Keratinocyte (primary cell): ENCODE results near the gene ITGAD. TPM values are rescaled to one million over a fixed set of nuclear protein-coding genes. Genes with fewer than 3 reads are reported as not detected.

Experiments used
- DNase-seq: peaks from one replicate; pipeline ENCODE4 v3.0.0-alpha.2; 2011; ENCODE audit warnings: low read depth, missing footprints, low spot score
- FAIRE-seq: peaks from 2 replicates; lab custom pipeline; 2011; peaks lifted over from hg19 to GRCh38; lab: Jason Lieb, UNC
- H2AFZ ChIP-seq: 2 replicates; pipeline ENCODE4 v1.6.0; 2012; ENCODE audit warnings: low read length, control low read depth, inconsistent platforms; ENCODE audit not compliant: control insufficient read depth
- H3K27ac ChIP-seq: 2 replicates; pipeline ENCODE4 v1.5.1; 2011; ENCODE audit warnings: low read length; ENCODE audit not compliant: control insufficient read depth, insufficient read depth
- H3K27me3 ChIP-seq: 3 replicates; pipeline ENCODE4 v1.6.0; 2011; ENCODE audit warnings: low read length; ENCODE audit not compliant: control insufficient read depth, insufficient read depth; ENCODE audit errors: extremely low read depth
- H3K36me3 ChIP-seq, 2 experiments: 2 replicates in 1 of 2; 3 replicates in 1 of 2; pipeline ENCODE4 v1.5.1; 2011; ENCODE audit warnings: low read length in 2 of 2, mild to moderate bottlenecking in 1 of 2; ENCODE audit not compliant: control insufficient read depth in 2 of 2, insufficient read depth in 2 of 2; ENCODE audit errors: extremely low read depth in 1 of 2
- H3K4me1 ChIP-seq: 3 replicates; pipeline ENCODE4 v1.5.1; 2011; ENCODE audit warnings: low read length; ENCODE audit not compliant: control insufficient read depth, insufficient read depth; ENCODE audit errors: extremely low read depth
- H3K4me2 ChIP-seq: 3 replicates; pipeline ENCODE4 v1.6.0; 2011; ENCODE audit warnings: low read depth, low read length; ENCODE audit not compliant: control insufficient read depth, insufficient read depth; ENCODE audit errors: extremely low read depth
- H3K4me3 ChIP-seq, 3 experiments: fragments of 200-600 bp in 1 of 3; sonication (generic) in 1 of 3; 2 replicates in 2 of 3; 3 replicates in 1 of 3; pipeline ENCODE4 v1.5.1; 2011 to 2016; ENCODE audit warnings: low read length in 3 of 3, mild to moderate bottlenecking in 3 of 3, control low read depth in 2 of 3, inconsistent platforms in 1 of 3, low read depth in 1 of 3, mixed read lengths in 1 of 3, mixed run types in 1 of 3, moderate library complexity in 1 of 3; ENCODE audit not compliant: control insufficient read depth in 2 of 3, insufficient read depth in 2 of 3; ENCODE audit errors: extremely low read depth in 1 of 3
- H3K79me2 ChIP-seq: 2 replicates; pipeline ENCODE4 v1.6.0; 2012; ENCODE audit warnings: low read length; ENCODE audit not compliant: control insufficient read depth, insufficient read depth
- H3K9ac ChIP-seq: 3 replicates; pipeline ENCODE4 v1.6.0; 2011; ENCODE audit warnings: low read length; ENCODE audit not compliant: control insufficient read depth, insufficient read depth; ENCODE audit errors: extremely low read depth
- H3K9me1 ChIP-seq: 3 replicates; pipeline ENCODE4 v1.6.0; 2011; ENCODE audit warnings: low read length; ENCODE audit not compliant: control insufficient read depth, insufficient read depth; ENCODE audit errors: extremely low read depth
- H3K9me3 ChIP-seq: 2 replicates; pipeline ENCODE4 v1.5.1; 2012; ENCODE audit warnings: low read depth, low read length; ENCODE audit not compliant: control insufficient read depth
- H4K20me1 ChIP-seq: 3 replicates; pipeline ENCODE4 v1.6.0; 2011; ENCODE audit warnings: low read length; ENCODE audit not compliant: control insufficient read depth, insufficient read depth; ENCODE audit errors: extremely low read depth
- EZH2 ChIP-seq: IDR thresholded peaks from one replicate; pipeline ENCODE4 v1.6.1; 2012; ENCODE audit warnings: inconsistent platforms, mild to moderate bottlenecking, low read length, moderate library complexity
- dilution Hi-C: fragments of 300-500 bp; cut with MboI; formaldehyde crosslinking; loops from one replicate; pipeline ENCODE4 v1.7.0; 2020; ENCODE audit warnings: low sequenced_read_pairs; ENCODE audit not compliant: extremely low pct_ligation_motif_present
- polyA plus RNA-seq, 5 experiments: library from polyadenylated mRNA; depleted of rRNA in 3 of 5; stranded (reverse) in 3 of 5; stranded (forward) in 1 of 5; unstranded in 1 of 5; fragments of >200 nt; gene quantifications; 1 replicate in 1 of 5; 2 replicates in 3 of 5; 3 replicates in 1 of 5; pipeline versions ENCODE4 v1.2.1 to v1.2.3, GENCODE V29; 2011 to 2012; ENCODE audit warnings: missing spikeins in 2 of 5, low read depth in 1 of 5, low replicate concordance in 1 of 5
- TF ChIP-seq, protein P1 (sequence below), 3 experiments: IDR thresholded peaks in 1 of 3; conservative IDR thresholded peaks in 1 of 3; optimal IDR thresholded peaks in 1 of 3; 2 replicates in 2 of 3; 3 replicates in 1 of 3; pipeline versions ENCODE3 to v1.5.1; 2011; ENCODE audit warnings: low read length in 3 of 3, mild to moderate bottlenecking in 3 of 3, moderate library complexity in 2 of 3, control low read depth in 1 of 3, inconsistent platforms in 1 of 3; ENCODE audit not compliant: insufficient read depth in 2 of 3; ENCODE audit errors: extremely low read depth in 1 of 3

Gene ITGAD
- polyA plus RNA-seq, 1 donor (not counting 4 experiments of a cell fraction or from before 2014, with no cell fraction given): not detected

DNA sequence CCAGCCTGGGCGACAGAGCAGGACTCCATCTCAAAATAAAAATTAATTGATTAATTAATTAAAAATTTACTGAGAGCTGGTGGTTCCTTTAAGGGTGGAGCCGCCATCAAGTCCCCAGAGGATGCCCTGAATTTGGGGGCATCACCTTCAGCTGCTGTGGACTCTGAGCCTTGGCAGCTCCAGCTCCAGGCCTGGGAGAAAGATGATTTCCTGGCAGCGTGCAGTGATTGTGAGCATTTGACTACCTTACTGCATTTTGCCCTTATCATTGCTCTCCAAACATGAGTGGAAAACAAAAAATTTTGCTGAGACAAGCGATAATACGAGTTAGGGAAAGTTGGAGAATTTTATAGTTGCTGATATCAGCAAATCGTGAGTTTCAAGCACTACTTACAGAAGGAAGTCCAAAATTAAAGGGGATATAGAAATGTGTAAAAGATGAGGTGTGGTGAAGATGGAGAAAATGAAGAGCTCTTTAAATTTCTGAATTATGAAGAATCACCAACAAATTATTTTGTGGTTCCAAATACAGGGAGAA lies 2.6 kb upstream of the ITGAD start:
- H3K27ac ChIP-seq: no peak overlapping the region
- DNase-seq (no peak), FAIRE-seq (no peak)
- H3K27me3 ChIP-seq: no peaks in the 10 kb centered on the region
- no peak overlapping the region for H3K4me2 ChIP-seq
- TF ChIP-seq, protein P1, sequence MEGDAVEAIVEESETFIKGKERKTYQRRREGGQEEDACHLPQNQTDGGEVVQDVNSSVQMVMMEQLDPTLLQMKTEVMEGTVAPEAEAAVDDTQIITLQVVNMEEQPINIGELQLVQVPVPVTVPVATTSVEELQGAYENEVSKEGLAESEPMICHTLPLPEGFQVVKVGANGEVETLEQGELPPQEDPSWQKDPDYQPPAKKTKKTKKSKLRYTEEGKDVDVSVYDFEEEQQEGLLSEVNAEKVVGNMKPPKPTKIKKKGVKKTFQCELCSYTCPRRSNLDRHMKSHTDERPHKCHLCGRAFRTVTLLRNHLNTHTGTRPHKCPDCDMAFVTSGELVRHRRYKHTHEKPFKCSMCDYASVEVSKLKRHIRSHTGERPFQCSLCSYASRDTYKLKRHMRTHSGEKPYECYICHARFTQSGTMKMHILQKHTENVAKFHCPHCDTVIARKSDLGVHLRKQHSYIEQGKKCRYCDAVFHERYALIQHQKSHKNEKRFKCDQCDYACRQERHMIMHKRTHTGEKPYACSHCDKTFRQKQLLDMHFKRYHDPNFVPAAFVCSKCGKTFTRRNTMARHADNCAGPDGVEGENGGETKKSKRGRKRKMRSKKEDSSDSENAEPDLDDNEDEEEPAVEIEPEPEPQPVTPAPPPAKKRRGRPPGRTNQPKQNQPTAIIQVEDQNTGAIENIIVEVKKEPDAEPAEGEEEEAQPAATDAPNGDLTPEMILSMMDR (optimal IDR thresholded peaks at IDR 0.05 in 1 of 3, IDR thresholded peaks at IDR 0.05 in 1 of 3, conservative IDR thresholded peaks at IDR 0.05 in 1 of 3; ENCODE audit: extremely low read depth in 1 of 3, insufficient read depth in 2 of 3, low read length in 3 of 3): no peak
- TF ChIP-seq EZH2: no peak
- H3K36me3 ChIP-seq: no peaks in the 10 kb centered on the region
- H3K9ac ChIP-seq: no peak overlapping the region
- H3K9me3 ChIP-seq: no peaks in the 10 kb centered on the region
- peaks cover 8% of the 10 kb centered on the region for H3K4me1 ChIP-seq
- H4K20me1 ChIP-seq: no peaks in the 10 kb centered on the region
- no peak overlapping the region for H2AFZ ChIP-seq
- no peak overlapping the region for H3K4me3 ChIP-seq
- dilution Hi-C loops: no loop called here
- H3K79me2 ChIP-seq: no peaks in the 10 kb centered on the region
- H3K9me1 ChIP-seq: no peaks in the 10 kb centered on the region

DNA sequence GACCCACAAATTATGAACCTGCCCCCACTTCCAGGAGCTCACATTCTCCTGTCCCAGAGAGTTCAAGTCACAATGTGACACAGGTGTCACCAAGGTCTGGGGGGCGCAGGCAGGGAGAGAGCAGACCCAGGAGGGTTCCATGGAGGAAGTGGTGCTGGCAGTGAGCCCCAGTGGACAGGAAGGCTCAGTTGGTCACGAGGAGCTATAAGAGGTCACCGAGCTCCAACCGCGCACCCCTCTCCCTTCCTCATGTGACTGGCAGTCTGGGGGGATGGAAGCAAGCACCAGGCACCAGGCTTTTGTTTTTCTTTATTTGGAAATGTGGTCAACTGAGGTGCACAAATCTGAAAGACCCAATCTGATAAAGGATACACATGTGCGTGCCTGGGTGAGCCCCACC lies 2.5 kb downstream of the ITGAD start:
- Histone ChIP-seq H3K9ac (no peak overlapping the region), H3K79me2 (no peaks in the 10 kb centered on the region), H3K4me3 (no peak overlapping the region), H3K4me1 (no peaks in the 10 kb centered on the region), H2AFZ (no peak overlapping the region), H3K27me3 (no peaks in the 10 kb centered on the region), H4K20me1 (no peaks in the 10 kb centered on the region), H3K36me3 (no peaks in the 10 kb centered on the region), H3K9me3 (no peaks in the 10 kb centered on the region), H3K9me1 (no peaks in the 10 kb centered on the region), H3K4me2 (no peak overlapping the region), H3K27ac (no peak overlapping the region)
- dilution Hi-C loops: no loop called here
- no peak for FAIRE-seq
- DNase-seq: no peak
- TF ChIP-seq, protein P1 (optimal IDR thresholded peaks at IDR 0.05 in 1 of 3, IDR thresholded peaks at IDR 0.05 in 1 of 3, conservative IDR thresholded peaks at IDR 0.05 in 1 of 3; ENCODE audit: extremely low read depth in 1 of 3, insufficient read depth in 2 of 3, low read length in 3 of 3): no peak
- no peak for TF ChIP-seq EZH2
